Endothelial cell of umbilical vein (primary cell): ENCODE data around the gene THSD4. TPM values are rescaled to one million over a fixed set of nuclear protein-coding genes. Genes with fewer than 3 reads are reported as not detected.

Source experiments
- BruUV-seq: library from RNA; stranded (reverse); fragments of 400-500 nt; replicated peaks from 2 replicates; lab custom pipeline; 2021; lab: Mats Ljungman, UMichigan
- CTCF ChIA-PET: fragments of 300-600, 350-600 bp; sonication (Branson Sonifier 250); formaldehyde crosslinking; loops from one replicate; lab custom pipeline; 2021; ENCODE audit warnings: antibody characterized with exemption, inconsistent platforms; lab: Charles Lee
- POLR2A ChIA-PET: fragments of 300-600, 350-600 bp; sonication (Branson Sonifier 250); formaldehyde crosslinking; loops from one replicate; lab custom pipeline; 2021; ENCODE audit warnings: antibody characterized with exemption, inconsistent platforms; lab: Charles Lee
- DNase-seq: peaks from one replicate; pipeline ENCODE4 v3.0.0-alpha.2; 2011; ENCODE audit warnings: low read depth, low spot score
- FAIRE-seq: peaks from 2 replicates; lab custom pipeline; 2011; peaks lifted over from hg19 to GRCh38; lab: Jason Lieb, UNC
- H2AFZ ChIP-seq: 2 replicates; pipeline ENCODE4 v1.6.0; 2012; ENCODE audit warnings: low read depth, low read length, control low read depth, inconsistent platforms
- H3K27ac ChIP-seq: 2 replicates; pipeline ENCODE4 v1.5.1; 2011; ENCODE audit warnings: low read depth, mild to moderate bottlenecking, control low read depth, low read length, moderate library complexity; ENCODE audit not compliant: insufficient read depth
- H3K27me3 ChIP-seq, 2 experiments: 2 replicates each; pipeline versions ENCODE4 v1.6.0 to v1.6.1; 2011; ENCODE audit warnings: low read length in 2 of 2, mixed read lengths in 1 of 2; ENCODE audit not compliant: control insufficient read depth in 2 of 2, insufficient read depth in 2 of 2
- H3K36me3 ChIP-seq, 2 experiments: 2 replicates in 1 of 2; 3 replicates in 1 of 2; pipeline ENCODE4 v1.5.1; 2011; ENCODE audit warnings: low read length in 2 of 2, mild to moderate bottlenecking in 1 of 2, moderate library complexity in 1 of 2; ENCODE audit not compliant: control insufficient read depth in 2 of 2, insufficient read depth in 2 of 2; ENCODE audit errors: extremely low read depth in 1 of 2
- H3K4me1 ChIP-seq: 3 replicates; pipeline ENCODE4 v1.5.1; 2011; ENCODE audit warnings: mild to moderate bottlenecking, low read length; ENCODE audit not compliant: control insufficient read depth, insufficient read depth; ENCODE audit errors: extremely low read depth
- H3K4me2 ChIP-seq: 2 replicates; pipeline ENCODE4 v1.6.1; 2011; ENCODE audit warnings: low read length, control low read depth, mixed read lengths; ENCODE audit not compliant: insufficient read depth
- H3K4me3 ChIP-seq, 3 experiments: fragments of 200-600 bp in 1 of 3; sonication (generic), shearing (Covaris generic) in 1 of 3; replicated peaks in 1 of 3; 2 replicates each; pipeline ENCODE4 v1.5.1; 2011 to 2016; ENCODE audit warnings: control low read depth in 3 of 3, low read length in 3 of 3, mild to moderate bottlenecking in 2 of 3, inconsistent platforms in 1 of 3, low read depth in 1 of 3, moderate library complexity in 1 of 3; ENCODE audit not compliant: insufficient read depth in 1 of 3
- H3K79me2 ChIP-seq: 2 replicates; pipeline ENCODE4 v1.6.0; 2012; ENCODE audit warnings: low read length, inconsistent platforms; ENCODE audit not compliant: control insufficient read depth, insufficient read depth
- H3K9ac ChIP-seq: replicated peaks from 2 replicates; pipeline ENCODE3; 2011; ENCODE audit warnings: low read length, control low read depth; ENCODE audit not compliant: insufficient read depth; ENCODE audit errors: extremely low read depth
- H3K9me1 ChIP-seq: replicated peaks from 3 replicates; pipeline ENCODE4 v1.6.0; 2011; ENCODE audit warnings: mild to moderate bottlenecking, low read length; ENCODE audit not compliant: control insufficient read depth, insufficient read depth; ENCODE audit errors: extremely low read depth
- H3K9me3 ChIP-seq: replicated peaks from 2 replicates; pipeline ENCODE4 v1.5.1; 2012; ENCODE audit warnings: low read length, inconsistent platforms; ENCODE audit not compliant: control insufficient read depth, insufficient read depth
- H4K20me1 ChIP-seq: replicated peaks from 2 replicates; pipeline ENCODE3; 2011; ENCODE audit warnings: mild to moderate bottlenecking, low read length; ENCODE audit not compliant: control insufficient read depth, insufficient read depth; ENCODE audit errors: extremely low read depth
- CTCF ChIP-seq, 2 donors: IDR thresholded peaks; 1 replicate in 1 of 2; 2 replicates in 1 of 2; pipeline ENCODE4 v1.5.1; 2011; ENCODE audit warnings: low read length in 2 of 2, mild to moderate bottlenecking in 2 of 2, moderate library complexity in 2 of 2, control low read depth in 1 of 2, inconsistent platforms in 1 of 2, low read depth in 1 of 2; ENCODE audit not compliant: insufficient read depth in 1 of 2; ENCODE audit errors: extremely low read depth in 1 of 2
- EZH2 ChIP-seq: IDR thresholded peaks from 2 replicates; pipeline ENCODE4 v1.6.1; 2012; ENCODE audit warnings: borderline replicate concordance, low read depth, mild to moderate bottlenecking, moderate library complexity, low read length, inconsistent platforms; ENCODE audit not compliant: severe bottlenecking
- JUN ChIP-seq: IDR thresholded peaks from 2 replicates; pipeline ENCODE4 v1.6.1; 2011; ENCODE audit warnings: borderline replicate concordance, low read depth; ENCODE audit not compliant: insufficient read length, insufficient read depth
- MAX ChIP-seq: IDR thresholded peaks from 2 replicates; pipeline ENCODE4 v1.6.1; 2011; ENCODE audit not compliant: insufficient read depth, insufficient read length
- POLR2AphosphoS5 ChIP-seq: IDR thresholded peaks from 2 replicates; pipeline ENCODE4 v1.6.1; 2012; ENCODE audit warnings: low read depth, mild to moderate bottlenecking, control low read depth, low read length, moderate library complexity; ENCODE audit not compliant: insufficient read depth
- dilution Hi-C: fragments of 300-500 bp; cut with MboI; formaldehyde crosslinking; loops from one replicate; pipeline ENCODE4 v1.15.0; 2019; ENCODE audit warnings: low sequenced_read_pairs; ENCODE audit not compliant: extremely low pct_ligation_motif_present
- intact Hi-C: fragments of 100-400 bp; cut with micrococcal nuclease; formaldehyde crosslinking; loops from one replicate; pipeline ENCODE4 v1.10.0; 2022
- polyA plus RNA-seq, 4 experiments: library from polyadenylated mRNA; depleted of rRNA in 3 of 4; stranded (reverse) in 3 of 4; unstranded in 1 of 4; fragments of >200 nt; gene quantifications; 2 replicates each; pipeline versions ENCODE4 v1.2.1 to v1.2.3, GENCODE V29; 2011 to 2012; ENCODE audit warnings: missing spikeins in 1 of 4
- total RNA-seq: library from RNA; stranded (reverse); gene quantifications from 2 replicates; pipeline ENCODE4 v1.2.3, GENCODE V29; 2021

Gene THSD4
- total and polyA plus RNA-seq, 2 donors (not counting 3 experiments of a cell fraction or from before 2014, with no cell fraction given) = 9.9 to 25.4 TPM

- intact Hi-C loops = no loop called here
- Histone ChIP-seq H3K4me3 (no peak overlapping the region), H3K27ac (no peak overlapping the region), H2AFZ (no peak overlapping the region), H4K20me1 (no peaks in the 10 kb centered on the region), H3K9ac (no peak overlapping the region), H3K9me1 (no peaks in the 10 kb centered on the region), H3K4me2 (no peak overlapping the region), H3K36me3 (no peaks in the 10 kb centered on the region), H3K79me2 (no peaks in the 10 kb centered on the region), H3K9me3 (no peaks in the 10 kb centered on the region), H3K4me1 (peaks cover 21% of the 10 kb centered on the region), H3K27me3 (no peaks in the 10 kb centered on the region)
- ChIA-PET CTCF (no interaction called here), POLR2A (no interaction called here)
- dilution Hi-C loops = no loop called here
- DNase-seq = no peak
- no peak for FAIRE-seq
- no TSS peak for BruUV-seq
- no peak for TF ChIP-seq JUN
- TF ChIP-seq EZH2 = no peak
Observed at GRCh38 chr15:71139241-71139640, 24.0 kb downstream of the THSD4 start.

- DNase-seq (no peak), FAIRE-seq (no peak)
Observed at GRCh38 chr15:71141572-71141971, 26.3 kb downstream of the THSD4 start.

More at GRCh38 chr15:71141572-71141971, 26.3 kb downstream of the THSD4 start:
- H3K9me3 ChIP-seq = no peaks in the 10 kb centered on the region
- no peak overlapping the region for H2AFZ ChIP-seq
- no peaks in the 10 kb centered on the region for H4K20me1 ChIP-seq
- H3K27ac ChIP-seq = no peak overlapping the region
- no peak overlapping the region for H3K9ac ChIP-seq
- TF ChIP-seq MAX = no peak
- TF ChIP-seq POLR2AphosphoS5 = no peak
- TF ChIP-seq CTCF (IDR thresholded peaks at IDR 0.05; ENCODE audit: extremely low read depth in 1 of 2, insufficient read depth in 1 of 2, low read depth in 1 of 2, low read length in 2 of 2) = no peak
- no peaks in the 10 kb centered on the region for H3K36me3 ChIP-seq
- dilution Hi-C loops (no loop called here), intact Hi-C loops (no loop called here)
- H3K79me2 ChIP-seq = no peaks in the 10 kb centered on the region
- peaks cover 13% of the 10 kb centered on the region for H3K4me1 ChIP-seq
- H3K27me3 ChIP-seq = no peaks in the 10 kb centered on the region
- POLR2A ChIA-PET = no interaction called here
- no peak overlapping the region for H3K4me2 ChIP-seq
- H3K9me1 ChIP-seq = no peaks in the 10 kb centered on the region
- CTCF ChIA-PET = no interaction called here
- no peak overlapping the region for H3K4me3 ChIP-seq
- no TSS peak for BruUV-seq
